Frontal cortex (tissue), 4 donors: ENCODE measurements around the gene MLLT3. TPM values are rescaled to one million over a fixed set of nuclear protein-coding genes. Genes with fewer than 3 reads are reported as not detected.

Experiments used
- DNase-seq, 2 donors: peaks; one replicate each; pipeline ENCODE4 v3.0.0; 2012; ENCODE audit warnings: low spot score in 2 of 2
- FAIRE-seq: peaks from 2 replicates; lab custom pipeline; 2012; peaks lifted over from hg19 to GRCh38; lab: Jason Lieb, UNC
- total RNA-seq: library from RNA; depleted of rRNA; stranded (reverse); fragments of >200 nt; gene quantifications from one replicate; pipeline ENCODE4 v1.2.3, GENCODE V29; 2014
- donor health status: control.
- donor health status: control.
- donor health status: control.

Gene MLLT3
- total RNA-seq, 1 donor from 2014 or later: 125 TPM

DNA sequence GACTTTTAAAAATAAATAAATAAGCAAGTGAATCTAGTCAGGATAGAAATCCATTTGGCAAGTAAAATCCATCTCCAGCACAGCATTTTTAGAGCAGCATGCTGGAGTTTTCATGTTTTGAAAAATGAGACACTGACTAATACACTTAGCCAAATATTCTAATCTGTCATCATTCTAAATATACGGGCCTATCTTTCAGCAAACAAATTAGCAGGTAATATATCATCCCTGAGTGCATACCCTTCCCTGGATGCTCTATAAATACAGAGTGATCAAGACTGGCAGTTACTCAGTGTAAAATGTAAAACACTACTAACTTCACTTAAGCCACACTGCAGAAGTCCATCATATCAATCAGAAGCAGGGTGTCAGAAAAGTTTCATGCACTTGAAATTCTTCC lies 58.4 kb downstream of the MLLT3 start:
- DNase-seq (no peak), FAIRE-seq (no peak)

DNA sequence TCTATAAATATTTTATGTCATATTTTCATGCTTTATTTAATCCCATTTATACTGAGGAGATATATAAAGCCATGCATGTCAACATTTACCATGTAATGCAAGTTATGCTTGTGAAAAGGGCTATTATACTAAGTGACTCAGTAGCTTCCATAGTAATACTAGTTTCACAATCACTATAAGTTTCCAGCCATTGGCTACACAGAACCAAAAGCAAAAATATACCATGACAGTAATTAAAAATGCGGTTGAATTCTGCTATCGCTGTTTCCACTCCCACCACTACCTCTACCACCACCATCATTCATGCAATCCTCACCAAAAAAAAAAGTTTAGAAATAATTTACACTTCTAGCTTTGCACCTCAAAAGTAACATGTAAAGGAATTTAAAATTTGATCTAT lies 60.2 kb downstream of the MLLT3 start:
- DNase-seq (no peak), FAIRE-seq (no peak)

GRCh38 chr9:20561531-20561930 lies 60.8 kb downstream of the MLLT3 start:
- no peak for FAIRE-seq
- DNase-seq: no peak

- FAIRE-seq (no peak), DNase-seq (no peak)
These were observed 62.9 kb downstream of the MLLT3 start for GRCh38 chr9:20559231-20559890.

- FAIRE-seq (no peak), DNase-seq (no peak)
These were observed 63.7 kb downstream of the MLLT3 start for GRCh38 chr9:20558566-20559016.

GRCh38 chr9:20557890-20558565 lies 64.3 kb downstream of the MLLT3 start:
- no peak for FAIRE-seq
- no peak for DNase-seq

DNA sequence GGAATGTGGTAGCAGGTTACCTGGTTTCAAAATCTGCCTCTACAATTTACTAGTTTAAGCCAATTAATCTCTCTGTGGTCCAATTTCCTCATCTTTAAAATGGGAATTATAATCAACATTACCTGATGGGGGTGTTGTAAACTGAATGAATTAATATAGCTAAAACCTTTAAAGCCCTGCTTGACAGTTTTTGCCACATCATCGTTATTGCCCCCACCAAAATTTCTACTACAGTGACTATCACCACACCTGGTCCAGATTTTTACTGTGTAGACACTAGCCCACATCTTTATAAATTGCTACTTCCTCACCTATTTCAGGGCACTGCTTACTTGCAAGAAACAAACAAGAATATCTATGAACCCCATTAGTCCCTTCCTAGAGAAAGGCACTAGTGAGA lies 65.0 kb downstream of the MLLT3 start:
- FAIRE-seq: no peak
- no peak for DNase-seq

DNA sequence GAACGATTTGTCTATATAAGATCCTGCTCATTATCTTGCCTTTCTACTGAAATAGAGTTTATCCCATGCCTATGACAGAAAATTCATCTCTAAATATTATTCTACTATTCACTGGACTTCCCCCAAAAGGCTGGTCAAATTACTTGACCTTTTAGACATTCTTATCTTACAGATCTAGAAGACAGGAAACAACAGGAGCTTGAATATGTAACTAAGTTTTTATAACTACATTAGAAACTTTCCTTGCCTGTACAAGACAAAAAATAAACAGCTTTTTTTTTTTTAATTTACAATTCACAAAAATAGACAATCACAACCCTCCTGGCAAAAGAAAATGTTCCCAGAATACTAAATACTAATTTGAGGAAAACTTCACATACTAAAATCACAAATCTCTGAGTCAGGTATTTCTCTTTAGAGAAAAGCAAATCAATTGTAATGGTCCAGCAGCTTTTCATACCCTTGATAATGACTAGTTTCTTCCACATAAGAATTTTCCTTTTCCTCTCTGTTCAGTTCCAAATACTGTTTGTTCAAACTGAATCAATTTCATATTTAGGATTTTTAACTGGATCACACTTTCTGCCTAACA lies 68.6 kb downstream of the MLLT3 start:
- no peak for FAIRE-seq
- DNase-seq: no peak

GRCh38 chr9:20552874-20553557 lies 69.3 kb downstream of the MLLT3 start:
- FAIRE-seq: no peak

DNA sequence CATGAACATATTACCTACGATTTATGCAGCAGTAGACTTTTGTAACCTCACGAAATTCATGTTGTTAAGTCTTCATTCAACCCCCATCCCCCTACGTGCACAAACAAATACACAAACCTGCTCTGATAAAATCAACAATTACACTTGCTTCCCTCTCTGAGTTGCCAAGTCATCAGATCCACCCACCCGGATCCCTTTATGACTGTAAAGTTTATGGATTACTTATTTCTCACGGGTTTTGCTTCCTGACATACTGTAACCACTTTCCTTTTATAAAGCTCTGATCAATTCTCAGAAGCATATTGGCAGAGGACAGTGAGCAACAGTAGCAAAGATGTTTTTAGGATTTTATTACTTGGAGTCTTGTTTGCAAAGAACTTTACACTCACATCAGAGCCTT lies 70.5 kb downstream of the MLLT3 start:
- FAIRE-seq (no peak), DNase-seq (no peak)

More at GRCh38 chr9:20552874-20553557, 69.3 kb downstream of the MLLT3 start:
- DNase-seq: no peak

- DNase-seq (no peak), FAIRE-seq (no peak)
These were observed 71.1 kb downstream of the MLLT3 start for GRCh38 chr9:20551236-20551635.

GRCh38 chr9:20550326-20550725 lies 72.0 kb downstream of the MLLT3 start:
- DNase-seq (no peak), FAIRE-seq (no peak)

GRCh38 chr9:20549053-20549452 lies 73.2 kb downstream of the MLLT3 start:
- FAIRE-seq: no peak
- DNase-seq: no peak

GRCh38 chr9:20545023-20545622 lies 77.2 kb downstream of the MLLT3 start:
- FAIRE-seq (no peak), DNase-seq (no peak)

DNA sequence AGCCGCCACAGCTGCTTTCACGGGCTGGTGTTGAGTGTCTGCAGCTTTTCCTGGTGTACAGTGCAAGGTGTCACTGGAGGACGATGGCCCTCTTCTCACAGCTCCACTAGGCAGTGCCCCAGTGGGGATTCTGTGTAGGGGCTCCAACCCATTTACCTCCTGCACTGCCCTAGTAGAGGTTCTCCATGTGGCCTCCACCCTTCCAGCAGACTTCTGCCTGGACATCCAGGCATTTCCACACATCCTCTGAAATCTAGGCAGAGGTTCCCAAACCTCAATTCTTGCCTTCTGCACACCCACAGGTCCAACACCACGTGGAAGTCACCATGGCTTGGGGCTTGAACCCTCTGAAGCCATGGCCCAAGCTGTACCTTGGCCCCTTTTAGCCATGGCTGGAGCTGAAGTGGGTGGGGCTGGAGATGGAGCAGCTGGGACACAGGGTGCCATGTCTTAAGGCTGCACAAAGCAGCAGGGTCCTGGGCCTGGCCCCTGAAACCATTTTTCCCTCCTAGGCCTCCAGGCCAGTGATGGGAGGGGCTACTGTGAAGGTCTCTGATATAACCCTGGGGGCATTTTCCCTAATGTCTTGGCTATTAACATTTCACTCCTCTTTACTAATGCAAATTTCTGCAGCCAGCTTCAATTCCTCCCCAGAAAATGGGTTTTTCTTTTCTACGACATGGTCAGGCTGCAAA lies 82.0 kb downstream of the MLLT3 start:
- DNase-seq: no peak
- FAIRE-seq: no peak

GRCh38 chr9:20538956-20539355 lies 83.3 kb downstream of the MLLT3 start:
- no peak for DNase-seq
- no peak for FAIRE-seq

- FAIRE-seq (no peak), DNase-seq (no peak)
These were observed 84.2 kb downstream of the MLLT3 start for GRCh38 chr9:20538092-20538491.

DNA sequence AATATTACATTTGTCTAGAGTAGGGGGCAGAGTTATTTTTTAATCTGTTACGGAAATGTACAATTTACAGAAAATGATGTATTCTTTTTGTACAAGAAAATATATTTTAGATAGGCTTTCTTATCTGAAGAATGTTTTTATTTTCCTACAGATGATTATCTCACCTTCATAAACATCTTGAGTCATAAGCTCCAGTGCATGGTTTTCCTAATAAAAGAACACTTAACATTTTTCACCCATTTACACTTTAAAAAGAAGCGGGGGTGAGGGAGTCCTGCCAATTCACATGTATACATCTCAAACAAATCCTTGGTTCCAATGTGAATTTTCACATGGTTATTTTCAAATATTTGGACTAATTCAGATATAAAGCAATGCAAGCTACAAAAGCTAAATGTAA lies 85.0 kb downstream of the MLLT3 start:
- FAIRE-seq: no peak

GRCh38 chr9:20532584-20532983 lies 89.7 kb downstream of the MLLT3 start:
- DNase-seq (no peak), FAIRE-seq (no peak)

More for the DNA sequence above, 85.0 kb downstream of the MLLT3 start:
- DNase-seq: no peak

DNA sequence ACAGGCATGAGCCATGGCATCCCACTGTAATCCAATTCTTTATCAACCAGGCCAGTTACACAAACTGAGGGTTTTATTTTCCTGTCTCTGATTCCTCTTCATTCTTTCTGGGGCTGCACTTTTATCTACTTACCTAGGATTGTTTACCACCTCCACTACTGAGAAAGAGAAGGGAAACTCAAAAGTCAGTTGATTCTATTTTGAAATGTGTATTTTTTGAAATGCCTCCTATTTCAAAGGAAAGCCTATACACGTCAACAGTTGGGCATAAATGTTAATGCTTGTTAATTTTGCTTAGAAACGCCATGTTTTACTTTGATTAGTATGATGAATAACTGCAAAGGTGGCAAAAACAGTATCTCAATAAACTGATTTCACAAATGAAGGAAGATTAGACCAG lies 92.5 kb downstream of the MLLT3 start:
- DNase-seq (no peak), FAIRE-seq (no peak)
